ENCODE data around the gene GHDC.
"Not testable (repeated sequence)": the region's sequence is repeated elsewhere in the genome, so short reads cannot be mapped to it uniquely, and the experiment has no call there.

GHDC gene, protein sequence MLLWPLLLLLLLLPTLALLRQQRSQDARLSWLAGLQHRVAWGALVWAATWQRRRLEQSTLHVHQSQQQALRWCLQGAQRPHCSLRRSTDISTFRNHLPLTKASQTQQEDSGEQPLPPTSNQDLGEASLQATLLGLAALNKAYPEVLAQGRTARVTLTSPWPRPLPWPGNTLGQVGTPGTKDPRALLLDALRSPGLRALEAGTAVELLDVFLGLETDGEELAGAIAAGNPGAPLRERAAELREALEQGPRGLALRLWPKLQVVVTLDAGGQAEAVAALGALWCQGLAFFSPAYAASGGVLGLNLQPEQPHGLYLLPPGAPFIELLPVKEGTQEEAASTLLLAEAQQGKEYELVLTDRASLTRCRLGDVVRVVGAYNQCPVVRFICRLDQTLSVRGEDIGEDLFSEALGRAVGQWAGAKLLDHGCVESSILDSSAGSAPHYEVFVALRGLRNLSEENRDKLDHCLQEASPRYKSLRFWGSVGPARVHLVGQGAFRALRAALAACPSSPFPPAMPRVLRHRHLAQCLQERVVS

DNA sequence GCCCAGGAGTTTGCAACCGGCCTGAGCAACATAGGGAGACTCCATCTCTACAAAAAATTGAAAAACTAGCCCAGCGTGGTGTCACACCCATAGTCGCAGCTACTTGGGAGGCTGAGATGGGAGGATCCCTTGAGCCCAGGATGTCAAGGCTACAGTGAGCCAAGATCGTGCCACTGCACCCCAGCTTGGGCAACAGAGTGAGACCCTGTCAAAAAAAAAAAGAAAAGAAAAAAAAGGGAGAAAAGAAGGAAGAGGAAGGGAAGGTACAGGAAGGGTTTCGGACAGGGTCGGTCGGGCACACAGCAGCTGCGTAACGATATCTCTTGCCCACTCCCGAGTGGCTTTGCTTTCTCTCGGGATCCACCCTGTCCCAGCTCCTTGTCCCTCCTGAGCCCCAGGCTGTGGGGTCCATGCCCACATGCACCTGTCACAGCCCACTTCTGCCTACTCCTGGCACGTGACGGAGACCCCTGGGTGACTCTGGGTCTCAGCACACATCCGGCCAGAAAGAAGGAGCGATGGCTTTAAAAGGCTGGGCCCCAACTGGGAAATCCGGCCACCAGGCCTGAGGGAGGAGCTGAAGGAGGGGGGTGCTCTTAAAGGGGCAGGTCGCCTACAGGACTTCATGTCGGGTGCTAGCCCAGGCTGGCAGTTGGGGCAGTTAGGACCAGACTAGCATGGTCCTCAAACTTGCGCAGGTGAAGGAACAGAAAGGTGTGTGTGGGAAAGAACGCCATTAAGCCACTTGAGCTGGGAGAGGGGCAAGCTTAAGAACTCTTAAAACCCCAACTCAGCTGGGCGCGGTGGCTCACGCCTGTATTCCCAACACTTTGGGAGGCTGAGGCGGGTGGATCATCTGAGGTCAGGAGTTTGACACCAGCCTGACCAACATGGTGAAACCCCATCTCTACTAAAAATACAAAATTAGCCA, at the start of gene GHDC:
GHDC (minus strand) TSS at position 526 of the 931 bp plus-strand sequence. CDS start 913 bp downstream, outside the sequence.
- no peak for FAIRE-seq

DNA sequence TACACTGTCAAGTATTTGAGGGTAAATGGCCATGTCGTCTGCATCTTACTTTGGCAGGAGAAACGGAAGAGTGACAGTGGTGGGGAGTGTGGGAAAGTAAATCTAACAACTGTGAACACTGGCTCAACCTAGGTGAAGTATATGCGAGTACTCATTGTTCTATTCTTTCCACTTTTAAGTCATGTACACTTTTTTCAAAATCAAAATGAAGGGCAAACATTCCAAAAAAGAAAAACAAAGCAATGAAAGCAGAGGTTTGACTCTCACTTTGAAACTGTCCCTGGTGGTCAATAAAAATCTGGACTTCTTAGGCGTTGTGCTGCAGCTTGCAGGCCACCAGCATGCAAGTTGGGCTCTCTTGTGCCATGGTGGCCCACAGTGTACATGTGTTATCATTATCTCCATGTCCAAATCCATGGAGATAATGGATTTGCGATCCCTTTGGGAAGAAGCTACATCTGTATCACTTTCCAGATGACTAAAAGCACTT, 49.2 kb upstream of the GHDC start:
- FAIRE-seq = no peak

DNA sequence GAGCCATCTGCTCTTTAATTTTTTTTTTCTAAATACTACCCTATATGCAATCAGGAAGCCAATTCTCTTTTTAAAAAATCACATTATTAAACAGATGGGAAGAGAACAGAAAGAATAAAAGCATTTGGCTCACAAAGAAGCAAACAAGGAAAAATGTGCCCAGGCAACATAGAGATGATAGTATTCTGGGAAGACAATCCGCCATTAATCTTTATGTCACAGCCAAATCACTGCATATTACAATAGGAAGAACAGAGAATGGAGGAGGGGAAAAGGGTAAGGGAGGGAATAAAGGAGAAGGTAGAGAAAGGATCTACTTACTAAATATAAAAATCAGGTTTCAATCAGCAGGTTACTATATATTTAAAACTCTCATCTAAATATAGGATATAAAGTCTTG, 47.6 kb upstream of the GHDC start:
- no peak for FAIRE-seq

DNA sequence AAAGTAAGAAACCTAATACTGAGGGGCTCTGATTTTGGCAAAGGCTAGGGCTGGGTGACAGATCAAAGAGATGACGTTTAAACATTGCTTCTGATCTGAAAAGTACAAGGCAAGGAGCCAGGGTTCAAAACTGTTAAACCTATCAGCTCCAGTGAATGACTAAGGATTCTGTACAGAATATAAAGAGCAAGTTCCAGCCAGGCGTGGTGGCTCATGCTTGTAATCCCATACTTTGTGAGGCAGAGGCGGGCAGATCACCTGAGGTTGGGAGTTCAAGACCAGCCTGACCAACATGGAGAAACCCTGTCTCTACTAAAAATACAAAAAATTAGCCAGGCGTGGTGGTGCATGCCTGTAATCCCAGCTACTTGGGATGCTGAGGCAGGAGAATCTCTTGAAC, 46.6 kb upstream of the GHDC start:
- FAIRE-seq = not testable (repeated sequence)

DNA sequence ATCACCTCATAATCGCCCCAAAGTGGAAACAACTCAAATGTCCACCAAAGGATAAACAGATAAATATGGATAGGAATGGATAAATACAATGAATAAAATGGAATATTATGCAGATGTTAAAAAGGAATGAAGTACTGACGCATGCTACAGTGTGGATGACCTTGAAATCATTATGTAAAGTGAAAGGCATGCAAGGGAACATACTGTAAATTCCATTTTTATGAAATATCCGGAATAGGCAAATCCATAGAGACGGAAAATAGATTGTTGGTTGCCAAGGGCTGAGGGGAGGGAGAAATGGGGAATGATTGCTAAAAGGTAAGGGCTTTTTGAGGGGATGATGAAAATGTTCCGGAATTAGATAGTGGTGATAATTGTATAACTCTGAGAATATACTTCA, 45.9 kb upstream of the GHDC start:
- no peak for FAIRE-seq

DNA sequence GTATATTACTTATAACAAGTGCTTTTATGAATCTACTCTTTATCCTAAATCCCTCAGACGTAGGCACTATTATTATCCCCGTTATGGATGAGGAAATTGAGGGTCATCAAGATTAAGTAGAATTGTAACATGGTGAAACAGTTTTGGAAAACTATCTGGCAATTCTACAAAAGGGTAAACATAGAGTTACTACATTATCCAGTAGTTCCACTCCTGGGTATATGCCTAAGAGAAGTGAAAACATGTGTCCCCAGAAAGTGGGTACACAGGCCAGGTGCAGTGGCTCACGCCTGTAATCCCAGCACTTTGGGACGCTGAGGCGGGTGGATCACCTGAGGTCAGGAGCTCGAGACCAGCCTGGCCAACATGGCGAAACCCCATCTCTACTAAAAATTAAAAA, 45.3 kb upstream of the GHDC start:
- FAIRE-seq = not testable (repeated sequence)

DNA sequence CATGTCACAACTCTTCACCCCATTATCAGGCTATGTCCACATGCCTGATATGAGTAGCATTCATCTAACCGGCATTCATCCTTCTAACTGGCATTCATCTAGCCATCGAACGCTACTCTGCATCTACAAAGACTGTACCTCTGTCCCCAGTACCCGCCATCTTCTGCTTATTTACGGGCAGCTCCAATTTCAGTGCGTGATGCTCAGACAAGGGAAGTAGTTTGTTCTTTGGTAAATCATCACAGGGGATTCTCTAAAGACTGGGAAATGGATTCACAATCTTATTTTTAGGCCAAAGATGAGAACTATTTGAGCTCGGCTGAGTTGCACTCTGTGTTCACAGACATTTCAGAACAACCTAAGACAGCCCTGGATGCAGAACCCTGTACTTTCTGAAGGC, 42.5 kb upstream of the GHDC start:
- no peak for FAIRE-seq

DNA sequence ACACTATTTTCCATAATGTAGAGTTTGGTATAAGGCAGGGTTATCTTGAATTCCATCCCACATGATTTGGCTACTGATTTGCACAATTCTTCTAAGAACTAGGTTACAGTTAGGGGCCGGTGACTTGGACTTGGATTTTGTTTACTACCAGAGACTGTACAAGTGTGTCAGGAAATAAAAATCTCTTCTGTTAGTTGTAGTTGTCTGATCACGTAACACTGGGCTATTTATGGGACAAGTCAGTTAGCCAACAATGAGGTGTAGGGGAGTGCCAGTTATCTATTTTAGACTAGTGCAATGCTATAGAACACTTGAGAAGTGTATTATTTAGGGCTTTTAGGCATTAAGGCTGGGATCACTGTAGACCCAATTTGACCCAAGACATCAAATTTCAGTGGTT, 39.7 kb upstream of the GHDC start:
- FAIRE-seq = no peak

DNA sequence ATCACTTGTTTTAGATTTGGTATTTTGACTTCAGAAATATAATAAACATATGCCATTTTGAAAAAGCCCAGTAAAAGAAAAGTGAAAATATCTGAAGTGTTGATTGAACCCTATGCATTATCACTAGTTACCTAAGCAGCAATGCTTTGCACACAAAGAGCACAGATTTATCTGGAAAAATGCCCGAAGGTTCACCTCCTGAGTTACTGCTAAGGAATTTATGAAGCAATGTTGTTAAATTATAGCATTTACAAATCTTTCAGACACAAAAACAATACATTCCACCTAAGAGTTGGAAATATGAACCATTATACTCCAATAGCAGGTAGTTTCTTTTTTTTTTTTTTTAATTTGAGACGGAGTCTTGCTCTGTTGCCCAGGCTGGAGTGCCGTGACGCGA, 38.9 kb upstream of the GHDC start:
- no peak for FAIRE-seq

DNA sequence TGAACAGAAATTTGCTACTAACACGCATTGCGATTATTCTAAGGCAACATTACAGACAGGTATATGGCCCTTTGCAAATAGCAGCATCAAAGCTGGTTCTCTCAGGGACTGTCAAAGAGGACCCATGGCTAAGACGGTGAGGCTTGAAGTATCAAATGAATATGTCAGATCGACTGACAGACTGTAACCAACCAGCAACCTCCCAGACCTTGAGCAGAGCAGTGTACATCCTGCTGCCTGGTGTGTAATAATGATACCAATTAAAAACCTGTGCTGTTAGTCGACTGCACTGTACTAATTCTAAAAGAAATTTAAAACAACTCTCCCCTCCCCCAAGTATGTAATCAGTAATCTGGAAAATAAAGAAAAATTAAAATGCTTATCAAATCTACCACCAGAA, 35.9 kb upstream of the GHDC start:
- no peak for FAIRE-seq

DNA sequence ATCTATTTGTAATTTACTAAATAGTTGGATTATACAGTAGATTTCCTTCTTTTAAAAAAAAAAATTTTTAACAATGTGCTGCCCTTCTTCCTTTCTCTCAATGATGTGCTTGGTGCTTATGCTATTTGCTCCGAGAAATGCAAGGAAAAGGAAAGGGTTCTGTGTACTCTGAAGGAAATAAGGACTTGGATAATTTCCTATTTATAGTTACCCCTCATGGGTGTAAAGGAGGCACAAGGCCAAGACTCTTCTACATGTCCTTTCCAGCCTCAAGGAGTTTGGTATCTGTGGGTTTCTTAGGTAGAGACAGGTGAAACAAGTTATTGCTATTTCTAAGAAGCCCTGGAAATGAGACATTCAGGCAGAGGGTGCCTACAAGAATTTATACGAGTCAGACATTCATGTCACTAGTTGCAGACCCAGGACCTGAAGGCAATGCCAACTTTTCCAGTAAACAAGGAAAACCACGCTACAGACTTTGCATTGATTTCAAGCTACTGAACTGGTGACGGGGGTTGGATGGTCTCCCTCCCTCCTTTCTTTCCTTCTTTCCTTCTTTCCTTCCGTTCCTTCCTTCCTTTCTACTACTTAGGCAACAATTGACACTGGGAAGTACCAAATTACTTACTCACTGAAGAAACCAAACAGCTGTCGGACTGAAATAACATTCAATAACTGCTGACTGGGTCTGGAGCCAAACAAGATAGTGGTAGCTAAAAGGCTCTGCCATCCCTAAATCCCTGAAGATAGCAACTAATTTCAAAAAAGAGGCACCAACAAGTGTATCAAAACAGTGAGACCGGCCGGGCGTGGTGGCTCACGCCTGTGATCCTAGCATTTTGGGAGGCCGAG, 33.8 kb upstream of the GHDC start:
- no peak for FAIRE-seq

DNA sequence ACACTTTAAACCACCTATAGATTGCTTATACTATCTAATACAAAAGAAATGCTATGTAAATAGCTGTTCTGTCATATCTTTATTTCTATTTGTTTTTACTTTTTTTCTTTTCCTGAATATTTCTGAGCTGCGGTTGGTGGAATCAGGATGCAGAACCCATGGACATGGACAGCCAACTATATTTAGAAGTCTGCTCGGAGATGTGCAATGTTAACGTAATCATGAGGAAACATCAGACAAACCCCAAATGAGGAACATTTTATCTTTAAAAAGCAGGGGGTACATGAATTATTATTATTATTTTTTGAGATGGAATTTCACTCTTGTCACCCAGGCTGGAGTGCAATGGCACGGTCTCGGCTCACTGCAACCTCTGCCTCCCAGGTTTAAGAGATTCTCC, 31.4 kb upstream of the GHDC start:
- FAIRE-seq = no peak

DNA sequence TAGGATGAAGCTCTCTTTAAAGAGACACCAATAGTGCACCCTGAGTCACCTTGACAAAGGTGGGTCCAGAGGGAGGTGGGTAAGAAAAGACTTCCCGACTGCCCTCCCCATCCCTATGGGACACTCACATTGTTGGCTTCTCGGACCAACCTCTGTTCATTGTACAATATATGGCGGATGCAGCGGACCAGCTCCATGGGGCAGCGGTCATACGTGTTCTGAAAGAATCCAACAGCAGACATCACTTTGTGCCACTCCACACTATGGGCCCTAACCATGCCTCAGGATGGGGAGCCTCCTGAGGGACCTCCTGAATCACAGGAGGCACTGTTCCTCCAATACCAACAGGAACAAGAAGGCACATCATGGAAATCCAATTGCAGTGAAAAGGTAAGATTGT, 30.4 kb upstream of the GHDC start:
- no peak for FAIRE-seq

DNA sequence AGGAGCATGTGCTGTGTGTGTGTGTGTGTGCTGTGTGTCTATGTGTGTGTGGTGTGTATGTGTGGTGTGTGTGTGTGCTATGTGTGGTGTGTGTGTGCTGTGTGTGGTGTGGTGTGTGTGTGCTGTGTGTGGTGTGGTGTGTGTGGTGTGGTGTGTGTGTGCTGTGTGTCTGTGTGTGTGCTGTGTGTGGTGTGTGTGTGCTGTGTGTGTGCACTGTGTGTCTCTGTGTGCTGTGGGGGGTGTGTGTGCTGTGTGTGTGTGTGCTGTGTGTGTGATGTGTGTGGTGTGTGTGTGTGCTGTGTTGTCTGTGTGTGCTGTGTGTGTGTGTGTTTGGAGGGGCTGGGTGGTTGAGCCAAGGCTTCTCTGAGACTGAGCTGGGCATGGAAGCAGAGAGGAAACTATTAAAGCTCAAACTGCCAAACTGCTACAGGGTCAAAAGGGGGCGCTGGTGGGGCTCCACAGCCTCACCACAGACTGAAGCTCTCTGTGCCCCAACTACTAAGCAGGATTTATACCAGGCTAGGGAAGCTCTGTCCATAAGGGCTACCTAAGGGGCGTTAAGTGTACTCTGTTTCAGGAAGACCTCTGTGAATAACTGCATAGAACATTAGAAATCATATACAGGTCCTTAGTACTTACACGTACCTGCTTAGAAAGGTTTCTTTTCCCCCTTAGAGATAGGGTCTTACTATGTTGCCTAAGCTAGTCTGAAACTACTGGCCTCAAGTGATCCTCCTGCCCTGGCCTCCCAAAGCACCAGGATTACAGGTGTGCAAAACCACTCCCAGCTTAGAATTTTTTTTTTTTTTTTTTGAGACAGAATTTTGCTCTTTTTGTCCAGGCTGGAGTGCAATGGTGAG, 27.8 kb upstream of the GHDC start:
- FAIRE-seq = no peak

DNA sequence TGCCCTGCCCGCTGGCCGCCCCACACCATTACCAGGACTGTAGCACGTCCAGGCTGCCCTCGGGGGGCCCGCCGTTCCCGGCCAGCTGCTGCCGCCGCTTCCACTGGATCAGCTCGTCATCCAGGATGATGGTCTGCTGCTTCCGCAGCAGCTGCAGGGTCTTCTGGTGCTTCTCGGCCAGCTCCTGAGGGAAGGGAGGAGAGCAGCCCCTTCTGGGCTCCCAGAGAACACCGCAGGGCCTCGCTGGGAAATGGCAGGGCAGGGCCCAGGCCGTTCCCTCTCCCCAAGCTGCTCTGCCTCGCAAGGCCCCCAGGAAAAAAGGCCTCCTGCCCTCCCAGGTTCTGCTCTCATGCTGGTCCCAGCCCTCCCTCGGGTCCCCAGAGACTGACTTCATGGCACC, 25.0 kb upstream of the GHDC start:
- not testable (repeated sequence) for FAIRE-seq

DNA sequence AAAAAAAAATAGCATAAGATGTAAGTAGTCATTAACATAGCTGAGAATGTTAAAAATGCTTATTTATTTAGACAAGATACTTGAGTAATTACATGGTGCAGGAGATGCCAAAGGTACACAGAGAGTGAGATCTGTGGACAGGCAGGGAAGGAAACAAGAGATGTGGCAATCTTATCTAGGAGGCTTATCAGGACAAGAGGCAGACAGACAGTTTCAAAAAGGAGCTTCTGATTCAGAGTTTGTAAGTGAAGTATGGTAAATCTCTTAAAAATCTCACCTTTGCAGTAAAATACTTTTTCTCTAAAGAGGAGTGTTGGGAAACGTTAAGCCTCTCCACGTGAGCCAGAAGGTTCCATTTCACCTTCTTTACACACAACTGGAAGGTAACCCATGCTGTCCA, 19.9 kb upstream of the GHDC start:
- no peak for FAIRE-seq

DNA sequence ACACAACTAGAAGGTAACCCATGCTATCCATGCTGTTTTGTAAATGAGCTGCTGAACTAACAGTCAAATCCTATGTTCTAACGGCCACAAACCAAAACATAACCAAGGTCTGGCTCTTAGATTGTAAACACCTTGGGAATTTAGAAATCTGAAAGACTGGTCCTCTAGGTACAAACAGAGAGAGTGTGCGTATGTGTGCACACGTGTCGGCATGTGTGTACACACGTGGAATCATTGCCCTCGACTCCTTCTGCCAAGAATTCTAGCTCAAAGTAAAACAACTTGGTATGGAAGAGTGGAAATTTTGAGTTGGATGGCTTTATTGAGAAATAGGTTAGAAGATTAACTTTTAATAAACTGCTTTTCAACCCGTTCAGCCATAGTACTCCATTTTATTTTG, 18.1 kb upstream of the GHDC start:
- FAIRE-seq = no peak

DNA sequence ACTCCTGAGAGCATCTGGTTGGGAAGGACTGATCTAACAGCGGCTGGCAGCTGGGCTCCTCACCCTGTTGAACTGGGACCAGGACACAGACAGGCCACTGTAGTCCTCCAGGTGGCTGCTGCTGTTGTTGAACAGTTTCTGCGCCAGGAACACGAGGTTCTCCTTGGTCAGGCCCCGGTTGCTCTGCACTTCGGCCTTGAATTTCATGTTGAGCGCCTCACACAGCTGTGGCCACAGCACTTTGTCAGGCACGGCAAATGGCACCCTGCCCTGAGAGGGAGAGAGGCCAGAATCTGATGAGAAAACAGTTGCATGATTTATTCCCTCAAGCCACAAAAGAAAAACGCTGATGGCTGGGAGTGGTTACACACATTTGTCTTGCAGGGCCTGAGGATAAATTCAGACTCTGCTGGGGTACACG, 17.6 kb upstream of the GHDC start:
- not testable (repeated sequence) for FAIRE-seq

DNA sequence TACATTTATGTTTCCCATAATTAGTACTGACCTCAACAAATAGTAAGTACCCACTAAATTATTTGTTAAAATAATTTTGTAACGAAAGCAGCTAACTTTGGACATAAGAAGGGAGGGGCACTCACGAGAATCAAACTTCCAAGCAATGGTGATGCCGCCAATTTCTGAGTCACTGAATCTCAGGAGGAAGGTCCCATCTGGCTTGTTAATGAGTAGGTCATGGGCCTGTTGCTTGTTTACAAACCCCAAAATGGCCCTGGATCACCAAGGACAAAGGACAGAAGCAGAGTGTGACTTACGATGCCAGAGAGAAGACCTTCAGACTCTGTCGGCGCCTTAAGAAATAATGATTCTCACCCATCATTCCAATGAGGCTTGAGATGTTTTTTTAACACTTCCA, 15.8 kb upstream of the GHDC start:
- FAIRE-seq = no peak

DNA sequence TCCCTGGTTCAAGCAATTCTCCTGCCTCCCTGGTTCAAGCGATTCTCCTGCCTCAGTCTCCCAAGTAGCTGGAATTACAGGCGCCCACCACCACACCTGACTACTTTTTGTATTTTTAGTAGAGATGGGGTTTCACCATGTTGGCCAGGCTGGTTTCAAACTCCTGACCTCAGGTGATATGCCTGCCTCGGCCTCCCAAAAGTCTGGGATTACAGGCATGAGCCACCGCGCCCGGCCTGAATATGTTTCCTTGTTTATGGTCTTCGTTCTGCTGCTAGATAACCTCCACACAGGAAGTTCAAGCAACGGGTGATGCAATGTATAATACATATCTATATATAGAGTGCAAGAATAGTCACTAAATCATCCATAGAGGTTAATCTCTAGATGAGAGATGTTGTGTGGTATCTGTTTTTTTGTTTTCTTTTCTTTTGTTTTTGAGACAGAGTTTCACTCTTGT, 11.9 kb upstream of the GHDC start:
- not testable (repeated sequence) for FAIRE-seq

DNA sequence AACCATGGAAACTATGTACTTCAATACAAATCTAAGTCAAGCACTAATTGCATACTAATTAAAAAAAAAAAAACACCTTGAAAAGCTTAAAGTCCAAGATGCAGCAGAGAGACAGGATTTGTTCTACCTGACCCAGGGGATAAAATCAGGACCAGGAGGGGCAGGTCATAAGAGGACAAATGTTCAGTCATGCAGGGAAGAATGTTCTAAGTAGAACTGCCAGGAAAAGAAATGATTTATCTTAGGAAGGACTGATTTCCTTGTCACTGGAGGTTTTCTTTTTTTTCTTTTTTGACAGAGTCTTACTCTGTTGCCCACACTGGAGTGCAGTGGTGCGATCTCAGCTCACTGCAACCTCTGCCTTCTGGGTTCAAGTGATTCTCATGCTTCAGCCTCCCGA, 9.1 kb upstream of the GHDC start:
- no peak for FAIRE-seq

All from TTC549 (cell line).